Stimulated activated memory B cell treated with anti-CD40 and anti-IgM and Interleukin-4, amounts not matched to agents 10 μg/mL and 1 μg/mL and 100 μg/mL, for 72 hours (primary cell): ENCODE results near the gene GOLGA6B.
"Not testable (repeated sequence)": the region's sequence is repeated elsewhere in the genome, so short reads cannot be mapped to it uniquely, and the experiment has no call there.

Source experiments
- ATAC-seq: fragments of 150-1000 bp; cut with Tn5 transposase; 2 replicates; pipeline ENCODE4 v1.10.0; 2021
- H3K27ac Mint-ChIP-seq: one replicate; pipeline ENCODE4 v1.8.0; 2022; ENCODE audit warnings: mild to moderate bottlenecking, mixed read lengths
- H3K27me3 Mint-ChIP-seq: one replicate; pipeline ENCODE4 v1.8.0; 2022; ENCODE audit warnings: mixed read lengths
- H3K36me3 Mint-ChIP-seq: one replicate; pipeline ENCODE4 v1.8.0; 2022; ENCODE audit warnings: mixed read lengths
- H3K4me1 Mint-ChIP-seq: one replicate; pipeline ENCODE4 v1.8.0; 2022; ENCODE audit warnings: mixed read lengths
- H3K4me3 Mint-ChIP-seq: one replicate; pipeline ENCODE4 v1.8.0; 2022; ENCODE audit warnings: mild to moderate bottlenecking, moderate library complexity, mixed read lengths
- H3K9me3 Mint-ChIP-seq: one replicate; pipeline ENCODE4 v1.8.0; 2022; ENCODE audit warnings: mixed read lengths

Gene GOLGA6B

GRCh38 chr15:72642271-72642670 is 12.2 kb upstream of the GOLGA6B start:
- not testable (repeated sequence) for H3K4me1 Mint-ChIP-seq, H3K9me3 Mint-ChIP-seq, H3K27ac Mint-ChIP-seq, H3K27me3 Mint-ChIP-seq, H3K4me3 Mint-ChIP-seq, ATAC-seq, H3K36me3 Mint-ChIP-seq

- H3K4me3 Mint-ChIP-seq, H3K27ac Mint-ChIP-seq, H3K9me3 Mint-ChIP-seq, H3K4me1 Mint-ChIP-seq, H3K27me3 Mint-ChIP-seq, H3K36me3 Mint-ChIP-seq: not testable (repeated sequence)
- ATAC-seq: peak; percentile 39
Measured at GRCh38 chr15:72648631-72649253, 5.8 kb upstream of the GOLGA6B start.

- H3K27me3 Mint-ChIP-seq, H3K9me3 Mint-ChIP-seq, H3K4me3 Mint-ChIP-seq, H3K36me3 Mint-ChIP-seq, H3K27ac Mint-ChIP-seq, H3K4me1 Mint-ChIP-seq, ATAC-seq: not testable (repeated sequence)
Measured at GRCh38 chr15:72656014-72656413, 1.5 kb downstream of the GOLGA6B start.

GRCh38 chr15:72661081-72661480 is 6.6 kb downstream of the GOLGA6B start:
- ATAC-seq, H3K4me1 Mint-ChIP-seq, H3K9me3 Mint-ChIP-seq, H3K27me3 Mint-ChIP-seq, H3K4me3 Mint-ChIP-seq, H3K36me3 Mint-ChIP-seq, H3K27ac Mint-ChIP-seq: not testable (repeated sequence)

- H3K4me1 Mint-ChIP-seq, H3K27ac Mint-ChIP-seq, ATAC-seq, H3K9me3 Mint-ChIP-seq, H3K4me3 Mint-ChIP-seq, H3K27me3 Mint-ChIP-seq, H3K36me3 Mint-ChIP-seq: not testable (repeated sequence)
Measured at GRCh38 chr15:72663931-72664330, 9.4 kb downstream of the GOLGA6B start.

GRCh38 chr15:72665706-72666105 is 11.2 kb downstream of the GOLGA6B start:
- not testable (repeated sequence) for ATAC-seq, H3K27me3 Mint-ChIP-seq, H3K36me3 Mint-ChIP-seq, H3K27ac Mint-ChIP-seq, H3K9me3 Mint-ChIP-seq, H3K4me1 Mint-ChIP-seq, H3K4me3 Mint-ChIP-seq

GRCh38 chr15:72669803-72670202 is 15.3 kb downstream of the GOLGA6B start:
- not testable (repeated sequence) for H3K9me3 Mint-ChIP-seq, H3K4me3 Mint-ChIP-seq, H3K4me1 Mint-ChIP-seq, H3K36me3 Mint-ChIP-seq, H3K27ac Mint-ChIP-seq
- peak; percentile 55 for ATAC-seq
- H3K27me3 Mint-ChIP-seq: peaks cover 25% of the 10 kb centered on the region

- H3K27ac Mint-ChIP-seq: peak overlapping the region; percentile 59
- H3K36me3 Mint-ChIP-seq, H3K9me3 Mint-ChIP-seq, H3K4me1 Mint-ChIP-seq: not testable (repeated sequence)
- peak; percentile 96 for ATAC-seq
- H3K4me3 Mint-ChIP-seq: peak overlapping the region; percentile 84
- peaks cover 35% of the 10 kb centered on the region for H3K27me3 Mint-ChIP-seq
Measured at GRCh38 chr15:72670656-72671352, 16.3 kb downstream of the GOLGA6B start.

GRCh38 chr15:72671525-72671924 is 17.0 kb downstream of the GOLGA6B start:
- H3K36me3 Mint-ChIP-seq: no peaks in the 10 kb centered on the region
- H3K9me3 Mint-ChIP-seq: no peaks in the 10 kb centered on the region
- H3K4me3 Mint-ChIP-seq: no peak overlapping the region
- H3K27ac Mint-ChIP-seq: no peak overlapping the region
- no peak for ATAC-seq
- H3K4me1 Mint-ChIP-seq: peaks cover 10% of the 10 kb centered on the region
- H3K27me3 Mint-ChIP-seq: peaks cover 39% of the 10 kb centered on the region

GRCh38 chr15:72676838-72677237 is 22.3 kb downstream of the GOLGA6B start:
- no peaks in the 10 kb centered on the region for H3K36me3 Mint-ChIP-seq
- H3K27me3 Mint-ChIP-seq: peaks cover 47% of the 10 kb centered on the region
- no peak for ATAC-seq
- H3K9me3 Mint-ChIP-seq: no peaks in the 10 kb centered on the region
- H3K4me1 Mint-ChIP-seq: no peaks in the 10 kb centered on the region
- H3K4me3 Mint-ChIP-seq: no peak overlapping the region
- H3K27ac Mint-ChIP-seq: no peak overlapping the region

- Mint-ChIP-seq H3K4me3 (no peak overlapping the region), H3K27me3 (peaks cover 19% of the 10 kb centered on the region), H3K36me3 (no peaks in the 10 kb centered on the region), H3K27ac (no peak overlapping the region), H3K9me3 (no peaks in the 10 kb centered on the region), H3K4me1 (peaks cover 7% of the 10 kb centered on the region)
- ATAC-seq: peak; percentile 49
Measured at GRCh38 chr15:72680931-72681330, 26.4 kb downstream of the GOLGA6B start.

GRCh38 chr15:72682772-72683171 is 28.3 kb downstream of the GOLGA6B start:
- H3K4me1 Mint-ChIP-seq: peaks cover 12% of the 10 kb centered on the region
- peaks cover 9% of the 10 kb centered on the region for H3K27me3 Mint-ChIP-seq
- no peak overlapping the region for H3K27ac Mint-ChIP-seq
- no peak for ATAC-seq
- H3K9me3 Mint-ChIP-seq: no peaks in the 10 kb centered on the region
- no peaks in the 10 kb centered on the region for H3K36me3 Mint-ChIP-seq
- no peak overlapping the region for H3K4me3 Mint-ChIP-seq

GRCh38 chr15:72685301-72685924 is 30.9 kb downstream of the GOLGA6B start:
- no peaks in the 10 kb centered on the region for H3K27me3 Mint-ChIP-seq
- peaks cover 12% of the 10 kb centered on the region for H3K4me1 Mint-ChIP-seq
- no peaks in the 10 kb centered on the region for H3K9me3 Mint-ChIP-seq
- no peak for ATAC-seq
- H3K36me3 Mint-ChIP-seq: no peaks in the 10 kb centered on the region
- H3K27ac Mint-ChIP-seq: peak overlapping the region; percentile 93
- H3K4me3 Mint-ChIP-seq: peak overlapping the region; percentile 91

GRCh38 chr15:72685925-72686794 is 31.7 kb downstream of the GOLGA6B start, which contains the start of the genes BBS4 and HIGD2B:
TSS of gene BBS4 (plus strand) at chr15:72686207. CDS start at chr15:72686228, 21 bp downstream.
TSS of gene HIGD2B (minus strand) at chr15:72686182. CDS start at chr15:72676374, 9,808 bp downstream.
- ATAC-seq: peak; percentile 98
- Mint-ChIP-seq H3K27ac (peak within 1 kb of the TSS; percentile 93), H3K4me3 (peak within 1 kb of the TSS; percentile 91), H3K36me3 (no peaks in the 10 kb centered on the region), H3K27me3 (no peaks in the 10 kb centered on the region), H3K9me3 (no peaks in the 10 kb centered on the region), H3K4me1 (peaks cover 12% of the 10 kb centered on the region)

- Mint-ChIP-seq H3K4me3 (no peak overlapping the region), H3K36me3 (no peaks in the 10 kb centered on the region)
Measured at GRCh38 chr15:72688697-72689096, 34.2 kb downstream of the GOLGA6B start.

More at GRCh38 chr15:72688697-72689096, 34.2 kb downstream of the GOLGA6B start:
- no peaks in the 10 kb centered on the region for H3K9me3 Mint-ChIP-seq
- no peaks in the 10 kb centered on the region for H3K27me3 Mint-ChIP-seq
- no peak for ATAC-seq
- no peak overlapping the region for H3K27ac Mint-ChIP-seq
- H3K4me1 Mint-ChIP-seq: peaks cover 12% of the 10 kb centered on the region
